ENCODE data around the gene OPRM1. TPM values are rescaled to one million over a fixed set of nuclear protein-coding genes. Genes with fewer than 3 reads are reported as not detected.

The OPRM1 gene
- total RNA-seq, 4 donors from 2014 or later, result 0.40 to 1.2 (median 0.88) TPM

DNA sequence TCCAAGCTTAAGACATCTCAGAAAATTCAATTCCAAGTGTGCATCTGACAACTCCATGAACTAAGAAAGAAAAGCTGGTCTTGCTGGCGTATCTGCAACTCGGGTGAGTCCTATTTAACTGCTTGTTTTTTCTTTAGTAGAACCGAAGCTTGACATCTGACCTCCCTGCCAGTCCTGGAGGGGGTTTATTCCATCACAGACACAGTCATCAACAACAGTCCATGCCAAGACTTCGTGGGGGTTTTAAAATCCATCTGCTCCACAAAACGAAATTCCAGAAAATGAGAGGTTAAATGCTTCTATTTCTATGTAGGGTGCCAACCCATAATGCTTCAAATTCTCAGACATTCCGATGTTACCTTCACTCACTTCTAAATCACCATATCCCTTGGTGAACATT is 183.7 kb downstream of the OPRM1 start:
- H3K27me3 ChIP-seq, result no peaks in the 10 kb centered on the region
- 67% methylated on average over 6 of the region's 6 CpGs for WGBS
- no peak overlapping the region for H3K27ac ChIP-seq (replicated peaks in 1 of 4)
- DNase-seq (ENCODE audit: extremely low spot score), result no peak
- intact Hi-C loops (cut with DNase I), result no loop called here
- H3K9me3 ChIP-seq, result no peaks in the 10 kb centered on the region
- TF ChIP-seq POLR2AphosphoS5 (IDR thresholded peaks at IDR 0.05), result no peak
- no peak for TF ChIP-seq EP300 (IDR thresholded peaks at IDR 0.05)
- TF ChIP-seq POLR2A (IDR thresholded peaks at IDR 0.05; ENCODE audit: low read depth), result no peak
- TF ChIP-seq, protein P1, sequence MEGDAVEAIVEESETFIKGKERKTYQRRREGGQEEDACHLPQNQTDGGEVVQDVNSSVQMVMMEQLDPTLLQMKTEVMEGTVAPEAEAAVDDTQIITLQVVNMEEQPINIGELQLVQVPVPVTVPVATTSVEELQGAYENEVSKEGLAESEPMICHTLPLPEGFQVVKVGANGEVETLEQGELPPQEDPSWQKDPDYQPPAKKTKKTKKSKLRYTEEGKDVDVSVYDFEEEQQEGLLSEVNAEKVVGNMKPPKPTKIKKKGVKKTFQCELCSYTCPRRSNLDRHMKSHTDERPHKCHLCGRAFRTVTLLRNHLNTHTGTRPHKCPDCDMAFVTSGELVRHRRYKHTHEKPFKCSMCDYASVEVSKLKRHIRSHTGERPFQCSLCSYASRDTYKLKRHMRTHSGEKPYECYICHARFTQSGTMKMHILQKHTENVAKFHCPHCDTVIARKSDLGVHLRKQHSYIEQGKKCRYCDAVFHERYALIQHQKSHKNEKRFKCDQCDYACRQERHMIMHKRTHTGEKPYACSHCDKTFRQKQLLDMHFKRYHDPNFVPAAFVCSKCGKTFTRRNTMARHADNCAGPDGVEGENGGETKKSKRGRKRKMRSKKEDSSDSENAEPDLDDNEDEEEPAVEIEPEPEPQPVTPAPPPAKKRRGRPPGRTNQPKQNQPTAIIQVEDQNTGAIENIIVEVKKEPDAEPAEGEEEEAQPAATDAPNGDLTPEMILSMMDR (IDR thresholded peaks at IDR 0.05), result no peak
- no peaks in the 10 kb centered on the region for H3K4me1 ChIP-seq
- no peaks in the 10 kb centered on the region for H3K36me3 ChIP-seq
- no peak overlapping the region for H3K4me3 ChIP-seq

DNA sequence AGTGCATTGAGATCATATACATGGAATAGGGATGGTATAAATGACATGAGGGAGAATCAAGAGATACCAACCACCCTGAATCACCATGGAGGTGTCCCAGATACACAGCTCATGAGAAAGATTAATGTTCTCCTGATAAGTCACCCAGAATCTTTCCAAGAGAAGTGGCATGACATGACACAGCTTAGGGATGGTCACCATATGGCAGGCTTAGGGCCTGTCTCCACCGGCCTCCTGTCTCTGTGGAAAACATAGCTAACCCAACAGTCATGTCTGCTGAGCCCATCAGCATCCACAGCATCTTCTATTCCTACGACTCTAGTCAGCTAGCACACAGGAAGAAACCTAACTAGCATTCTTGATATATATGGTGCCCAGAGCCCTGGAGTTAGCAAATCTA is 184.3 kb downstream of the OPRM1 start:
- Histone ChIP-seq H3K4me1 (no peaks in the 10 kb centered on the region), H3K27ac (replicated peaks in 1 of 4) (no peak overlapping the region), H3K27me3 (no peaks in the 10 kb centered on the region), H3K36me3 (no peaks in the 10 kb centered on the region), H3K4me3 (no peak overlapping the region), H3K9me3 (no peaks in the 10 kb centered on the region)
- no peak for TF ChIP-seq EP300 (IDR thresholded peaks at IDR 0.05)
- intact Hi-C loops (cut with DNase I), result no loop called here
- WGBS, result 86% methylated on average over 2 of the region's 2 CpGs
- DNase-seq (ENCODE audit: extremely low spot score), result no peak

DNA sequence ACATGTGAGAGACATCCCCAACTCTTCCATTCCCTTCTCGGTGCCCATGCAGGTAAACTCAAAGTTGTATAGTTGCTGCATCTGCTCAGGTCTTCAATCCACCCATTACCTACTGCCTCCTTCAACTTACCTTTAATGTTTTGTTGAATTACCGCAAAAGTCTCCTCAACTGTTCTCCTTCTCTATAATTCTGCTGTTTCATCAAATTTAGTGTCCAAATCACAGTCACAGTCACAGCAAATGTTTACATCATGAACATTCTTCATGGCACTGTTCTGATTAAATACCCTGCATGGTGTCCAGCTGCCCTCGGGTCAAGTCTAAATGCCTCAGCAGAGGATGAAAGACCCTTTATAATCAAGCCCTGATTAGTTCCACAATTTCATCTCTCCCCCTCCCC is 187.4 kb downstream of the OPRM1 start:
- 87% methylated on average over 3 of the region's 3 CpGs for WGBS
- intact Hi-C loops (cut with DNase I), result no loop called here
- Histone ChIP-seq H3K27ac (replicated peaks in 1 of 4) (no peak overlapping the region), H3K4me3 (no peak overlapping the region), H3K9me3 (no peaks in the 10 kb centered on the region), H3K4me1 (no peaks in the 10 kb centered on the region), H3K36me3 (no peaks in the 10 kb centered on the region), H3K27me3 (no peaks in the 10 kb centered on the region)
- DNase-seq (ENCODE audit: extremely low spot score), result no peak
- TF ChIP-seq, protein P1 (IDR thresholded peaks at IDR 0.05), result no peak
- TF ChIP-seq EP300 (IDR thresholded peaks at IDR 0.05) (no peak), POLR2A (IDR thresholded peaks at IDR 0.05; ENCODE audit: low read depth) (no peak), POLR2AphosphoS5 (IDR thresholded peaks at IDR 0.05) (no peak)

DNA sequence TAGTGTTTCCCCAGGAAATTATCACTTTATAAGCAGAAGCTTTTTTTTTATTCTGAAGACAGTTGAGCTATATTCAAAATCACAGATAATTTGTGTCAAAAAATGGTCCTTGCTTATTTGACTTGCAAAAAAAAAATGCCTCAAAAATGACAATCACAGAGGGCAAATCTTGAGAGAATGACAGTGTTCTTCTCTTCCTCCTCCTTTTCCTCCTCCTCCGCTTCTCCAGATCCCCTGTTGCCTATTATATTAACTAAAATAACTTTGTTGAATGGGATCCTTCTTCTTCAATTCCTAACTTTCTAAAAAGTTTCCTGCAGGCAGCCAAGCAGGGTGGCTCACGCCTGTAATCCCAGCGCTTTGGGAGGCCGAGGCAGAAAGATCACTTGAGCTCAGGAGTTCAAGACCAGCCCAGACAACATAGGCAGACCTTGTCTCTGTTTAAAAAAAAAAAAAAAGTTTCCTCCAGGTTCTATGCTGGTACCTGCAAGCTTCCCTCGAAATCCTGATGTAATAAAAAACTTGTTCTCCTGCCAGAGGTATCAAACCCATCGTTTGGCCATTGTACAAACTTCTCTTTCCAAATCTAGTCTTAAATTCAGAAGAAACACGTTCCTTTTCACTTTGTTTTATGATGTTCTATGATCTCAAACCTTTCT is 189.0 kb downstream of the OPRM1 start:
- no peaks in the 10 kb centered on the region for H3K4me1 ChIP-seq
- H3K4me3 ChIP-seq, result no peak overlapping the region
- DNase-seq (ENCODE audit: extremely low spot score), result no peak
- no peak for TF ChIP-seq POLR2AphosphoS5 (IDR thresholded peaks at IDR 0.05)
- no peak for TF ChIP-seq POLR2A (IDR thresholded peaks at IDR 0.05; ENCODE audit: low read depth)
- TF ChIP-seq, protein P1 (IDR thresholded peaks at IDR 0.05), result no peak
- no peak for TF ChIP-seq EP300 (IDR thresholded peaks at IDR 0.05)
- no peak overlapping the region for H3K27ac ChIP-seq (replicated peaks in 1 of 4)
- intact Hi-C loops (cut with DNase I), result no loop called here
- no peaks in the 10 kb centered on the region for H3K27me3 ChIP-seq
- no peaks in the 10 kb centered on the region for H3K36me3 ChIP-seq
- H3K9me3 ChIP-seq, result no peaks in the 10 kb centered on the region
- 91% methylated on average over 7 of the region's 7 CpGs for WGBS

DNA sequence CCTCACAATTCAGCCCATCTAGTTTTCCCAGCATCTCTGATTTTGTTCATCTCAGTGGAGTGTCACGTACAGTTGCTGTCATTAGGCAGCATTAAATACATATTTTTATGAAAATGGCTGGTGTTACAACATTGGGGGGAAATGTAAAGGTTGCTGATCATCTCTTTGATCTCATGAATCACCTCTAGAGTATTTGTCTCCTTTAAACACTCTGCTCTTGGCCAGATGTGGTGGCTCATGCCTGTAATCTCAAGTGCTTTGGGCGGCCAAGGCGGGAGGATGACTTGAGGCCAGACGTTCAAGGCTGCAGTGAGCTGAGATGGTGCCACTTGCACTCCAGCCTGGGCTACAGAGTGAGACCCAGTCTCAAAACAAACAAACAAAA is 189.5 kb downstream of the OPRM1 start:
- Histone ChIP-seq H3K4me3 (no peak overlapping the region), H3K9me3 (no peaks in the 10 kb centered on the region), H3K4me1 (no peaks in the 10 kb centered on the region), H3K27ac (replicated peaks in 1 of 4) (no peak overlapping the region), H3K27me3 (no peaks in the 10 kb centered on the region), H3K36me3 (no peaks in the 10 kb centered on the region)
- 95% methylated on average over 4 of the region's 4 CpGs for WGBS
- no peak for TF ChIP-seq EP300 (IDR thresholded peaks at IDR 0.05)
- no peak for DNase-seq (ENCODE audit: extremely low spot score)
- intact Hi-C loops (cut with DNase I), result no loop called here

DNA sequence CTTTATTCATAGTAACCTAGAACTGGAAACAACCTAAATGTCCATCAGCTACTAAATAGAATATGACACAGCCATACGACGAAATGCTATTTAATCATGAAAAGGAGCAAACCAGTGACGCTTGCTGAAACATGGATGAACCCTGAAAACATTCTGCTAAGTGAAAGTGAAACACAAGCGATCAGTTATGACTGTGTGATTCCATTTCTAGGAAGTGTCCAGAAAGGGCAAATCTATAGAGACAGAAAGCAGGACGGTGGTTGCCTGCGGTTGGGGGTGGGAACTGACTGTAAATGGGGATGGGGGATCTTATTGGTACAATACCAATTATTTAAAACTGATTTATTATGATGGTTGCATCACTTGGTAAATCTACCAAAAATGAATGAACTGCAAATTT is 190.7 kb downstream of the OPRM1 start:
- no peak for TF ChIP-seq POLR2A (IDR thresholded peaks at IDR 0.05; ENCODE audit: low read depth)
- TF ChIP-seq, protein P1 (IDR thresholded peaks at IDR 0.05), result no peak
- TF ChIP-seq POLR2AphosphoS5 (IDR thresholded peaks at IDR 0.05), result no peak
- no peak for TF ChIP-seq EP300 (IDR thresholded peaks at IDR 0.05)
- Histone ChIP-seq H3K4me3 (peak overlapping the region in 1 of 4 donors; percentile 9), H3K9me3 (no peaks in the 10 kb centered on the region), H3K36me3 (no peaks in the 10 kb centered on the region), H3K4me1 (no peaks in the 10 kb centered on the region), H3K27me3 (no peaks in the 10 kb centered on the region), H3K27ac (replicated peaks in 1 of 4) (no peak overlapping the region)
- 88% methylated on average over 6 of the region's 6 CpGs for WGBS
- intact Hi-C loops (cut with DNase I), result no loop called here
- no peak for DNase-seq (ENCODE audit: extremely low spot score)

All from esophagus muscularis mucosa (tissue), 4 donors.